GM10248 (cell line): ENCODE results near the gene ORC5.

Experiments
- CTCF ChIA-PET: fragments of 300-600 bp; sonication (Branson Sonifier 250); formaldehyde crosslinking; extraction: SDS; loops from one replicate; lab custom pipeline; 2021; ENCODE audit warnings: antibody characterized with exemption; lab: Yijun Ruan, JAX
- POLR2A ChIA-PET: fragments of 350-650 bp; sonication (Branson Sonifier 250); formaldehyde crosslinking; extraction: SDS; loops from one replicate; lab custom pipeline; 2020; ENCODE audit warnings: antibody characterized with exemption; lab: Yijun Ruan, JAX
- DNase-seq: peaks from one replicate; pipeline ENCODE4 v3.0.0; 2012; ENCODE audit errors: extremely low spot score
- TF ChIP-seq, protein P1 (sequence below): IDR thresholded peaks from 2 replicates; pipeline ENCODE4 v1.5.1; 2012; ENCODE audit warnings: mild to moderate bottlenecking, low read depth; ENCODE audit errors: extremely low read depth, missing control alignments, control extremely low read depth

ORC5 gene

DNA sequence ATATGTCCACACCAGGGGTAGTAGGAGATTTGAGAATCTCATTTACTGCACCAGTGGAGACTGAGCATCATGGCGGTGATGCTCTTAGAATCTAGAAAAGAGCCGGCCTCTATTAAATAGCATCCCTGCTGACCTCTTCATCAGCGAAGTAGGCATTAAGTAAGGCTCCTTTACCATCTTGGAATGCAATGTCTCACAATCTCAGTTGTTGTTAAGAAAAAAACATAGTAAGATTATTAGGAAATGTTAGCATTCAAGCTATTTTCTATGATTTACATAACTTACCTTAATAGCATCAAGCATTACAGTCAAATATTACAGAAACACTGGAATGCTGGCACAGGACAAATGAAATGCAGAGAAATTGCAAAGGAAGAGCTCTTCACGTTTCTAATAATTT is 54.5 kb downstream of the ORC5 start:
- ChIA-PET CTCF (interaction anchor here (1.1 kb wide), 2 partner anchors 9 to 747 kb away, joined by 3 read pairs; no protein-coding TSS in a partner anchor), POLR2A (no interaction called here)
- DNase-seq: no peak
- TF ChIP-seq, protein P1, sequence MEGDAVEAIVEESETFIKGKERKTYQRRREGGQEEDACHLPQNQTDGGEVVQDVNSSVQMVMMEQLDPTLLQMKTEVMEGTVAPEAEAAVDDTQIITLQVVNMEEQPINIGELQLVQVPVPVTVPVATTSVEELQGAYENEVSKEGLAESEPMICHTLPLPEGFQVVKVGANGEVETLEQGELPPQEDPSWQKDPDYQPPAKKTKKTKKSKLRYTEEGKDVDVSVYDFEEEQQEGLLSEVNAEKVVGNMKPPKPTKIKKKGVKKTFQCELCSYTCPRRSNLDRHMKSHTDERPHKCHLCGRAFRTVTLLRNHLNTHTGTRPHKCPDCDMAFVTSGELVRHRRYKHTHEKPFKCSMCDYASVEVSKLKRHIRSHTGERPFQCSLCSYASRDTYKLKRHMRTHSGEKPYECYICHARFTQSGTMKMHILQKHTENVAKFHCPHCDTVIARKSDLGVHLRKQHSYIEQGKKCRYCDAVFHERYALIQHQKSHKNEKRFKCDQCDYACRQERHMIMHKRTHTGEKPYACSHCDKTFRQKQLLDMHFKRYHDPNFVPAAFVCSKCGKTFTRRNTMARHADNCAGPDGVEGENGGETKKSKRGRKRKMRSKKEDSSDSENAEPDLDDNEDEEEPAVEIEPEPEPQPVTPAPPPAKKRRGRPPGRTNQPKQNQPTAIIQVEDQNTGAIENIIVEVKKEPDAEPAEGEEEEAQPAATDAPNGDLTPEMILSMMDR: no peak

DNA sequence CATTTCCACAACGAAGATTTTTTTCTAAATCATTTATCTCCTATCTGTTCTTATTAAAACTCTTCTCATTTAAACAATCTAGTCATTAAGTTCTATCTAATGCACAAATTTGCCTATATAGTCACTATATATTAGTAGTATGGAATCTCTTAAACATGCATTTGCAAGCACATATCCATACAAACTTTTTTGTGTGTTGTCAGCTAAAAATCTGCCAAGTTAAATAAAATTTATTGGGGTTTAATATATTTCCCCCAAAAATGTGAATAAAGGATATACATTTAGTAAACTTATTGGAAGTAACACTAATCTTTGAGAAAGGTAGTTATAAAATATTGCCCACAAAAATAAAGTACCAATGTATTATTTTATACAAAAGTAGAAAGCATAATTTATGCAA is 55.3 kb downstream of the ORC5 start:
- TF ChIP-seq, protein P1: no peak
- POLR2A ChIA-PET: no interaction called here
- CTCF ChIA-PET: interaction anchor here (1.1 to 1.3 kb wide), 2 partner anchors 14 to 746 kb away, joined by 3 read pairs; no protein-coding TSS in a partner anchor
- DNase-seq: no peak

DNA sequence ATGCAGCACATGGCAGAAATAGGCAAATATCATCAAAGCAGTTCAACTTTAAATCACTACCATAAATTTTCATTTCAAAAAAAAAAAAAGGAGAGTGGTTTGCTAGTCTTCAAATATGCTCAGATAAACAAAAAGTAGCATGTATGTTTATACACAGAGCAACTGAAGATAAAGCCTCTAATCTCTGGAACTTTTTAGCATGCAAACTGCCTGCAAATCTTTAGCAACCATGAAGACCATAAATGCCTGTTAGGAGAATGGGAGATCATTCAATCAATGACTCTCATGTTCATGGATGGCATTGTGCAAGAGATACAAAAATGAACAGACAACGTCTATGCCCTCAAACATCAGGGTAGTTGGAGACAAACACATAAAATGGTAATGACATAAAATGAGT is 57.3 kb downstream of the ORC5 start:
- ChIA-PET CTCF (interaction anchor here (1.3 to 1.7 kb wide), 3 partner anchors 44 to 734 kb away, joined by 3 to 5 read pairs (median 4); no protein-coding TSS in a partner anchor), POLR2A (no interaction called here)
- DNase-seq: no peak
- TF ChIP-seq, protein P1: no peak

DNA sequence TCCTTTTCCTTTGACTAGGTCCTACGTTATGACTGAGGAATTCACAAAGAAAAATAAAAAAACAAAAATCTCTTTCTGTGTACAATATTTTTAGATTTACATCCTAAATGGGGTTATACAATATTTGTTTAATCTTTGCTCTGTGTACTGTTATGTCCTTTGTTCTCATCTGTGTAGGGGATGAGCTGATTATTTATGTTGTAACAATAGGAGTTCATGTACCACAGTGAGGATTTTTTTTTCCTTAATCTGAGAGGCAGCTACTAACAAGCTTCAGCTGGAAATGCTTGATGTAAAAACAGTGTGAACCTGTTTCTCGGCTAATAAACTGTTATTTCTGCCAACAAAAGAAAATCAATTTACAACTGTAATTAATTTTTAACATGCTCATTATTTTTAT is 58.0 kb downstream of the ORC5 start:
- TF ChIP-seq, protein P1: no peak
- no peak for DNase-seq
- ChIA-PET CTCF (interaction anchor here (1.3 to 1.4 kb wide), 2 partner anchors 26 to 734 kb away, joined by 3 to 4 read pairs; no protein-coding TSS in a partner anchor), POLR2A (no interaction called here)

DNA sequence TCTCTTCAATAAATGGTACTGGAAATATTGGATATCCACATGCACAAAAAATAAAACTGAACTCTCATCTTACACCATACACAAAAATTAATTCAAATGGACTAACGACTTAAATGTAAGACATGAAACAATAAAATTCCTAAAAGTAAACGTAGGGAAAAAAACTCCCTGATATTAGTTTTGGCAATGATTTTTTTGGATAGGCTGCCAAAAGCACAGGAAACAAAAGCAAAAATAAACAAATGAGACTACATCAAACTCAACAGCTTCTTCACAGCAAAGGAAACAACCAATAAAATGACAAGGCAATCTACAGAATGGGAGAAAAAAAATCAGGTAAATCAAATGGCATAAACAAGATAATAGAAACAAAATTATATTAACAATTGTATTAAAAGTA is 65.7 kb downstream of the ORC5 start:
- CTCF ChIA-PET: no interaction called here
- DNase-seq: no peak
- POLR2A ChIA-PET: no interaction called here
- TF ChIP-seq, protein P1: no peak

DNA sequence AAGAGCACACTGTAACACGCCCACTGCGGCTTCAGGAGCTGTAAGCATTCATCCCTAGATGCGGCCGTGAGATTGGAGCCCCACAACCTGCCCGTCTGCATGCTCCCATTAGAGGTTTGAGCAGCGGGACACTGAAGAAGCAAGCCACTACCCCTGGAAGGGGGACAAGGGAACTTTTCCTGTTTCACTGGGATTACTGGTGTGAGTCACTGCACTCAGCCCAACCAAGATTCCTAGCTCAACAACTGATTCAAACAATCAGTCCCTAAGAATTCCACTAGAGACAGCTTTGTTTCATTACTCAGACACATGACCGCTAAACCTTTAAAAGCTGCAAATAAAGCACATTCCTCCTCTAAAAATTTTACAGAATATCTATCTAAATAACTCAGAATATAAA is 69.8 kb downstream of the ORC5 start:
- DNase-seq: no peak
- POLR2A ChIA-PET: no interaction called here
- TF ChIP-seq, protein P1: no peak
- CTCF ChIA-PET: interaction anchor here (1.2 kb wide), 1 partner anchor 14 kb away, joined by 3 read pairs; no protein-coding TSS in a partner anchor
